Fibroblast of the aortic adventitia (primary cell): ENCODE results near the gene GM2A. TPM values are rescaled to one million over a fixed set of nuclear protein-coding genes. Genes with fewer than 3 reads are reported as not detected.

Experiments used
- DNase-seq: peaks from one replicate; pipeline ENCODE4 v3.0.0-alpha.2; 2010; ENCODE audit warnings: low read depth
- H3K4me3 ChIP-seq: 2 replicates; pipeline ENCODE4 v1.5.1; 2011; ENCODE audit warnings: low read depth, mild to moderate bottlenecking, control low read depth, low read length, moderate library complexity
- CTCF ChIP-seq: IDR thresholded peaks from 2 replicates; pipeline ENCODE4 v1.5.1; 2011; ENCODE audit warnings: mild to moderate bottlenecking, low read length, control low read depth, inconsistent platforms; ENCODE audit not compliant: insufficient read depth
- total RNA-seq: library from RNA; depleted of rRNA; stranded (reverse); fragments of >200 nt; gene quantifications from 2 replicates; pipeline ENCODE4 v1.2.3, GENCODE V29; 2012; ENCODE audit warnings: low replicate concordance

The GM2A gene
- total RNA-seq, 1 donor, result 42.6 TPM

- TF ChIP-seq CTCF, result no peak
- no peak overlapping the region for H3K4me3 ChIP-seq
- no peak for DNase-seq
These were observed 30.8 kb upstream of the GM2A start for GRCh38 chr5:151222054-151222789.

GRCh38 chr5:151222790-151223446, 30.1 kb upstream of the GM2A start:
- TF ChIP-seq CTCF, result no peak
- DNase-seq, result peak; percentile 13
- H3K4me3 ChIP-seq, result peak overlapping the region; percentile 70

GRCh38 chr5:151223447-151224264, 29.3 kb upstream of the GM2A start, which contains the start of gene CCDC69:
Gene CCDC69, minus strand, starts transcription at chr5:151224092. Its CDS starts 122 bp downstream, at chr5:151223970.
- peak within 1 kb of the TSS; percentile 70 for H3K4me3 ChIP-seq
- TF ChIP-seq CTCF, result peak; percentile 47
- peak; percentile 65 for DNase-seq

- peak overlapping the region; percentile 70 for H3K4me3 ChIP-seq
- DNase-seq, result no peak
- TF ChIP-seq CTCF, result no peak
These were observed 28.6 kb upstream of the GM2A start for GRCh38 chr5:151224372-151224771.

- H3K4me3 ChIP-seq, result no peak overlapping the region
- no peak for DNase-seq
- TF ChIP-seq CTCF, result no peak
These were observed 27.9 kb upstream of the GM2A start for GRCh38 chr5:151225071-151225470.

- no peak for DNase-seq
- H3K4me3 ChIP-seq, result no peak overlapping the region
- no peak for TF ChIP-seq CTCF
These were observed 27.5 kb upstream of the GM2A start for GRCh38 chr5:151225475-151225874.
